Measurements from ENCODE around the gene RBM28.

Gene RBM28

DNA sequence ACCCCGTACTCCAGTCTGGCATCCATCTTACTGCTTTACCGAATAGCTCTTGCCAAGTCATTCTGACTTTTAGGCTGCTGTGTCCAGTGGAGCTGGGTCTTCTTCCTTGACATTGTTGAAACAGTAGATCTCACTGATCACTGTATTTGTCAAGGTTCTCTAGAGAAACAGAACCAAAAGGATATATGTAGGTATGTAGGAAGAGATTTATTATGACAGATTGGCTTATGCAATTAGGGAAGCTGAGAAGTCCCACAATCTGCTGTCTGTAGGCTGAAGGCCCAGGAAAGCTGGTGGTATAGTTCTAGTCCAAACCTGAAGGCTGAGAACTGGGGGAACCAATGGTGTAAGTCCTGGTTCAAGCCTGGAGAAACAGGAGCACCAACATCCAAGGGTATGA, 29.9 kb upstream of the RBM28 start:
- DNase-seq: no peak

DNA sequence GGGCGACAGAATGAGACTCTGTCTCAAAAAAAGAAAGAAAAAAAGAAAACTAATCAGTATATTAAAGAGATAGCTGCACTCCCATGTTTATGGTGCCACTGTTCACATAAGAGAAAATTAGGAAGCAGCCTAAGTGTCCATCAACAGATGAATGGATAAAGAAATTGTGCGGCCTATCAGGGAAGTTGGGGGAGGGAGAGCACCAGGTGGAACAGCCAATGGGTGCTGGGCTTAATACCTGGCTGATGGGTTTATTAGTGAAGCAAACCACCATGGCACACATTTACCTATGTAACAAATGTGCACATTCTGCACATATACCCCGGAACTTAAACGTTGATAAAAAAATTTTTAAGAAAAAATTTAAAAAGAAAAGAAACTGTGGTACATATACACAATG, 26.8 kb upstream of the RBM28 start:
- no peak for DNase-seq

DNA sequence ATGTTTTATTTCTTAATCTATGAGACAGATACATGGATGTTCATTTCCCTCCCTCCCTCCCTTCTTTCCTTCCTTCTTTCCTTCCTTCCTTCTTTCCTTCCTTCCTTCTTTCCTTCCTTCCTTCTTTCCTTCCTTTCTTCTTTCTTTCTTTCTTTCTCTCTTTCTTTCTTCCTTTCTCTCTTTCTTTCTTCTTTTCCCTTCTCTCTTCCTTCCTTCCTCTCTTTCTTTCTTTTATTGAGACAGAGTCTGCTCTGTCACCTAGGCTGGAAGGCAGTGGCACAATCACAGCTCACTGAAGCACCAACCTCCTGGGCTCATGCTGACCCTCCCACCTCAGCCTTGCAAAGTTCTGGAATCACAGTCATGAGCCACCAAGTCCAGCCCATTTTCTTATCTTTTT, 23.3 kb upstream of the RBM28 start:
- DNase-seq: no peak

DNA sequence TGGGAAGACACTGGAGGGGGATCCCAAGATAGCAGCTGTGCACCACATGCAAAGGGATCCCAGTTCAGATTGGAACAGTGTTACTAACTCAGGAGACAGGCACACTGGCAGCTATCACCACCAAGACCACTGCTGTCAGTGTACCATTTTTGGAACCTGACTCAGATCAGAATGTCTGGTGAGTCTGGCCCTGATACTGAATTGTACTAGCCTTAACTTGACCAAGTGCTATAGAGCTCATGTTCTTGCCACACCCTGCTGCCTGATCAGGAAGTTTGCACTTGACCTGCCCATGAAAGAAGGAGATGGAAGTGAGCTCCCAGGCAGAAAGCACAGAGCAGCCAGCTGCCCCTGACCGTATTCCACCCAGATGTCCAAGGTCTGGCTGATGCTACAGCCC, 22.6 kb upstream of the RBM28 start:
- DNase-seq: no peak

DNA sequence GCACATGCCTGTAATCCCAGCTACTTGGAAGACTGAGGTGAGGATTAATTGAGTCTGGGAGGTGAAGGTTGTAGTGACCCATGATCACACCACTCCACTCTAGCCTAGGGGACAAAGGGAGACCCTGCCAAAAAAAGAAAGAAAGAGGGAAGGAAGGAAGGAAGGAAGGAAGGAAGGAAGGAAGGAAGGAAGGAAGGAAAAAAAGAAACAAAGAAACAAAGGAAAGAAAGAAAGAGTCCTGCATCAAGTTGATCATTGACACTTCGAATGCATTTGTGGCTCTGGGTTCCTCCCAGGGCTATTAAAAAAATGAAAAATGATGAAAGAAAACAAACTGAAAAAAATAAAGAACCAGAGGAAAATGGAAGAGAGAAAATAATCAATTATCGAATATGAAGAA, 21.7 kb upstream of the RBM28 start:
- no peak for DNase-seq

DNA sequence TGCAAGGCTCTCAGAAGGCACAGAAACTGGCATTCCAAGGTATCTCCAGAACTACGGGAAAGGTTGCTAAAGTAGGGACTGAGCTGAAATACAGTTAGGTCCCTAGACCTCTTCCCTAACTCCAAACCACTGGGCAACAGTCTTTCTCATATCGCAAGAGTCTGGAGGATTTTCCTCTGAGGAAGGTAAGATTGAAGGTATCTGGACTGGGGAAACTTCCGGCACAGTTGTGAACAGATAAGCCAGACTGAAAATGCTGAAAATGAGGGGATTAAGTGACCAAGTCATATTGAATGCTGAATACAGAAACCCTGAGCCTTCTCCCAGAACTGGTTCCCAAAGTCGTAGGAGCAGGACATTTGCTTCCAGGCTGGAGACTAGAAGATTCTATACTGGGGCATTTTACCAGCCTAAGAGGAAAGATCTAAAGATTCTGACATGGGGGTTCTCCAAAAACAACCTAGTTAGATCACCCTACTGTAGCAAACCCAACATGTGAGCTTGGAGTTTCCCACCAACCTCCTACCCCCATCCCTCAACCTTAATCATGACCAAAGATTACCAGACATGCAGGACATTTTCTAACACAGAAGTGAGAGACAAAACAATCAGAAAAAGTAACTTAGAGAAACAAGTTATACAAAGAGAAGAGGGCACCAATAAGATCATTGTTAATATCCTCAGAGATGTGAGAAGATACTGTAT, 20.6 kb upstream of the RBM28 start:
- DNase-seq: no peak

DNA sequence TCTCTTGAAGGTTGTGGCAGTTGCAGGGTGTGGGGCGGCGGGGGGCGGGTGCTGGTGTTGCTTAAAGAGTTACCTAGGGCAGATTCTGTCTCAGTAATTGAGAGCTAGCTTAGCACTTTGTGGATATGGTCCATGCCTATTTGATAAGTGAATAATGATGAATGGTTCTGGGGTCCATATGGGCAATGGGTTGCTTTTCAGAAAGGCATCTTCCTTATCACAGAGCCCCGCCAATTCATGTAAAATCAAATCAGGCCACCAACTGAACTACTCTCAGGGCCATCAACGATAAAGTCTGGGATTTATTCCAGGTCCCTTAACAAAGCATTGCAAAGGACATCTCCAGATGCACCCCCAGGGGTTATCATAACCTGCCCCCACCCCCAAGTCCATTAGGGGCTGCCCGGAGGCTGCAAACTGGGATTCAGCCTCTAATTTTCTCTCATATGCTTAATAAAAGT, 19.6 kb upstream of the RBM28 start:
- DNase-seq: no peak

- no peak for DNase-seq
Measured at GRCh38 chr7:128362670-128363069, 19.0 kb upstream of the RBM28 start.

GRCh38 chr7:128361411-128362379, 18.0 kb upstream of the RBM28 start, which contains the start of gene PRRT4:
PRRT4 (minus strand) TSS chr7:128361690.
- DNase-seq: peak in 27 of 51 donors; percentile 8 to 68 (median 42)

DNA sequence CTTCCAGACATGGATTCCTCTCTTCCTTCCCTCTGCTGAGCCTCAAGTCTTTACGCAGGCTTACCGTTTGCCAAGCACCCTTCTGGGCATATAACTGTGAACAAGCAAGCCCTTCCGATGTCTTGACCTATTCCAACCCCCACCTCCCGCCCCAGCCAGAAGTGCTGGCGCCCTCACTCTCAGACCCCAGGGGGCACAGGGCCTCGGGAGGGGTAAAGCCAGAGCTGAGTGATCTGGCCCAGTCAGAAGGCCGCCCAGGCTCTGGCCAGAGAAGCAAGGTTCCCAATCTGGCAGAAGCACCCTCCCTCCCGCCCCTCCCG, 16.6 kb upstream of the RBM28 start:
- no peak for DNase-seq

DNA sequence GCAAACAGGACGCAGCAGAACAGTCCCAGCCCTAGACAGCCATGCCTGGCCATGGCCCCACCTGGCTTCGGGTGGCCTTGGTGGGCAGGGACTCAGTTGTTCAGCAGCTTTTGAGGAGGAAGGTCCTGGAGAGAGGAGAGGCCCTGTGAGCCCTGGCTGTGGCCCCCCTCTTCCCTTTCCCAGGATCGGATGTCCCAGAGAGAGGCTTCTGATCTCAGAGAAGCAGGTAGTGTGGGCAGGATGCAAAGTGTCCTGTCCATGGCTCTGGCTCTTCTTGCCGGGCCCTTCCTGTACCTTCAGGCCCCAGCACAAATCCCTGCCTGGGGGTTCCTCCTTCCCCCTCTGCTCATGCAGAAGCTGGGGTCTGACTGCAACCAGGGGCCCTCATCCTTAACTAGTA, 16.2 kb upstream of the RBM28 start:
- DNase-seq: no peak

GRCh38 chr7:128359336-128359735, 15.6 kb upstream of the RBM28 start:
- no peak for DNase-seq

GRCh38 chr7:128358233-128358632, 14.5 kb upstream of the RBM28 start:
- no peak for DNase-seq

DNA sequence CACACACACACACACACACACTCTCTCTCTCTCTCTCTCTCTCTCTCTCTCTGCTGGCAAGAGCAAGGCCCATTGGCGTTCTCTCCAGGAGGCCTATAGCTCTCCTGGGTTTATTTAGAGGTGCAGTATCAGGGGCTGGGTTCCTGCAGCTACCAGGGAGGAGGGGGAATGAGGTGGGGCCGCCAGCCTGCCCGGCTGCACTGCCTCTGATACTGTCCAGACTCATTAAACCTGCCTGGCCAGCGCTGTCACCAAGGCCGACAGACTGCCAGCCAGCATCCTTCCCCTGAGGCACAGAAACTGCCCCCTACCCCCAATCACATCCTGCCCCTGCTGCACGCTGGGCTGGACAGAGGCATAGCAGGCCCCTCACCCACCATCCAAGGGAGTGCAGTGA, 13.5 kb upstream of the RBM28 start:
- no peak for DNase-seq

- no peak for DNase-seq
Measured at GRCh38 chr7:128356546-128357216, 13.0 kb upstream of the RBM28 start.

DNA sequence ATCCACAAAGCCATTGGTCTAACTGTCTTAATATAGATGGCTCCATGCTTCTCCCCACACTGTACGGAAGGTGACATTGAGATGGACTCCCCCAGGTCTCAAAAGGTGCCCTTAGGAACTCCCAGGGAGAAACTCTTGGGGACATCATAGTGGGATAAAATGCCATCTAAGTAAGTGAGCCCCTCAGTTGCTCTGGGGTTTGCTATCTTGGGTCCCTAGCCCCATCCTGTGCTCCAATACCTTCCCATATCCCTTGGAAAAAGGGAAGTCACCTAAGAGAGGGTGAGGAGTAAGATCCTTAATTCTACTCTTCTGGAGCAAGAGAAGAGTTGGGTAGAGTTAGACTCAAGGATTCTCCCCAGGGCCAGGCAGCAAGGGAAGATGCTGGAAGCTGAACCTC, 9.9 kb upstream of the RBM28 start:
- DNase-seq: no peak

GRCh38 chr7:128353189-128353588, 9.5 kb upstream of the RBM28 start:
- DNase-seq: no peak

GRCh38 chr7:128352636-128353035, 8.9 kb upstream of the RBM28 start:
- DNase-seq: no peak

DNA sequence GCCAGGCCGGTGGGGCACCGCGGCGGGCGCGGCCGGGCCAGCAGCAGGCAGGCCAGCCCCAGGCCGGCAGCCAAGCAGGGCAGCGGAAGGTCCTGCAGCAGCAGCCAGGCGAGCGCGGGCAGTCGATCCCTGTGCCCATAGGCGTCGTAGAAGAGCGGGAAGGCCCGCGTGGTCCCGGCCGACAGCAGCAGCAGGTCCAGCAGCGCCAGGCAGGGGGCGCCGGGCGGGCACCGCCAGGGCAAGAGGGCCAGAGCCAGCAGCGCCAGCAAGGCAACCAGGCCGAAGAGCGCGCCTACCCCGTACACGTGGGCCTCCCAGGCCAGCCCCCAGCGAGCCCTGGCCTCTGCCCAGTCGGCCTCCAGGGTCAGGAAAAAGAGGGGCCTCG, 8.4 kb upstream of the RBM28 start:
- DNase-seq: peak in 17 of 51 donors; percentile 7 to 57 (median 37)

- no peak for DNase-seq
Measured at GRCh38 chr7:128351296-128352152, 7.8 kb upstream of the RBM28 start.

DNA sequence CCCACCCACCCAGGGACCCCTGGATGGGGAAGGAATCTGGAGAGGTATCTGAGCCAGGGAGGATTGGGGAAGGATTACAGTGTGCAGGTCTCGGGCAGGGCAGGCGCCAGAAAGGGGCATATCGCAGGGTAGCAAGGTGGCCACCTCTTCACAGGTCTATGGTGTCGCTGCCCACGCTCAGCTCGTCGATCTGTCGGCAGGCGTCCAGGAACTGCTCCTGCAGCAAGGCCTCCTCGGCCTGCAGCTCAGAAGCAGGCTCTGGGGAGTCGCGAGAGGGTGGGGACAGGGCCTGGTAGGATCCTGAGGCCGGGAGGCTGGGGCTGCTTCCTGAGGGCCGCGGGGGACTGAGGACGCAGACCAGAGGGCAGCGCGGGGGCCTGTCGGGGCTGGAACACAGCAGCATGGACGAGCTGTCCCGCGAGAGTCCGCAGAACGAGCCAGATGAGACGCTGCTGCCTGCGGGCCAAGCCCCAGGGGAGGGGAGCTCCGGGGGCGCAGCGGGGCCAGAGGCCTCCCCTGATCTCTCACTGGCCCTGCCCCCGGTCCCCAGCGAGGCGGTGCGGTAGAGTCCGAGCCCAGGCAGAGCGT, 7.1 kb upstream of the RBM28 start:
- DNase-seq: no peak
